Left ventricle myocardium inferior (tissue), 1 donor: ENCODE results near the gene TUT1. TPM values are rescaled to one million over a fixed set of nuclear protein-coding genes. Genes with fewer than 3 reads are reported as not detected.

Experiments
- DNase-seq: peaks from one replicate; pipeline ENCODE4 v3.0.0-alpha.2; 2020
- H3K27ac ChIP-seq: fragments of 200-600 bp; replicated peaks from 2 replicates; pipeline ENCODE4 v1.8.0; 2021
- H3K27me3 ChIP-seq: fragments of 200-600 bp; 2 replicates; pipeline ENCODE4 v1.8.0; 2021; ENCODE audit warnings: low read depth
- H3K36me3 ChIP-seq: fragments of 200-600 bp; 2 replicates; pipeline ENCODE4 v1.8.0; 2021
- H3K4me1 ChIP-seq: fragments of 200-600 bp; 2 replicates; pipeline ENCODE4 v1.8.0; 2021
- H3K4me3 ChIP-seq: fragments of 200-600 bp; 2 replicates; pipeline ENCODE4 v1.8.0; 2021; ENCODE audit warnings: mild to moderate bottlenecking, moderate library complexity
- H3K9me3 ChIP-seq: fragments of 200-600 bp; replicated peaks from 2 replicates; pipeline ENCODE4 v1.8.0; 2021
- CTCF ChIP-seq: fragments of 200-600 bp; IDR thresholded peaks from 2 replicates; pipeline ENCODE4 v1.8.0; 2021; ENCODE audit warnings: antibody characterized with exemption, mild to moderate bottlenecking, borderline replicate concordance
- intact Hi-C: fragments of 100-400 bp; cut with micrococcal nuclease; formaldehyde crosslinking; loops from one replicate; pipeline ENCODE4 v1.11.0; 2022
- total RNA-seq: library from RNA; stranded (reverse); fragmentation: NEBNext Ultra II Directional; extraction: Animal tissue kit (Norgen Biotek cat#: 25700); gene quantifications from one replicate; pipeline ENCODE4 v1.2.1, GENCODE V29; 2021
- donor health status: DM: no; HTN: yes; CAD: no; lungs with severe emphysema.

The TUT1 gene
- total RNA-seq, 1 donor from 2014 or later = 12.5 TPM

DNA sequence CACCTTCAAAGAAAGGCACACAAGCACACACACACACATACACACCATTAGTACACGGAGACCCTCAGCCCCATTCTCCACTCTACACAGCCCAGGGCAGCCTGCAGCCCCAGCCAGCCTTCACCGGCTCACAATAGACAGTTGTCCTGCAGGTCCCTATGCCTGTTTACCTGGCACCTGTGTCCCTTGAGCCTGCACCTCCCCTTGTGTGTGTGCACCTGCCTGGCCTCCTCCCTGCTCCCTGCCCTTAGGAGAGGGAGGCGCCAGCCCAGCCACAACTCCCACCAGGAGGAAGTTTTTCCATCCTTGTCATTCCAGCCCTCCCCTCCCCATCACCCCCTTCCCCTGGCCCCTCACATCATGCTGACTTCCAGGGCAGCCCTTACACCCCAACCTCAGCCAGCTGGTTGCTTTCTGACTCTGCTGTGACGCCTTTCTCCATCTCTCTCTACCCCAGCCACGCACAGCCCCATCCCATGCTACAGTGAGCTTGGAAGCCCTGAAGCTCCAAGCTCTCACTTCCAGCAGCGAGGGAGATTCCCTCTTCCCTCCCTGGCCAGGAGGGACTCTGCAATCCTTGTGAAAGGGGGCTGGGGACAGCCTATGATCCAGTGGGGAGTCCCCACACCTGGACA is 49.1 kb downstream of the TUT1 start:
- no peak for DNase-seq
- H3K4me1 ChIP-seq = peaks cover 98% of the 10 kb centered on the region
- H3K27me3 ChIP-seq = no peaks in the 10 kb centered on the region
- no peaks in the 10 kb centered on the region for H3K9me3 ChIP-seq
- peak overlapping the region; percentile 100 for H3K4me3 ChIP-seq
- no peak for TF ChIP-seq CTCF
- H3K36me3 ChIP-seq = no peaks in the 10 kb centered on the region
- peak overlapping the region; percentile 100 for H3K27ac ChIP-seq
- intact Hi-C loops = loop anchor here (5.0 to 10.0 kb wide), 3 partner anchors 35 to 147 kb away; no protein-coding TSS in a partner anchor

DNA sequence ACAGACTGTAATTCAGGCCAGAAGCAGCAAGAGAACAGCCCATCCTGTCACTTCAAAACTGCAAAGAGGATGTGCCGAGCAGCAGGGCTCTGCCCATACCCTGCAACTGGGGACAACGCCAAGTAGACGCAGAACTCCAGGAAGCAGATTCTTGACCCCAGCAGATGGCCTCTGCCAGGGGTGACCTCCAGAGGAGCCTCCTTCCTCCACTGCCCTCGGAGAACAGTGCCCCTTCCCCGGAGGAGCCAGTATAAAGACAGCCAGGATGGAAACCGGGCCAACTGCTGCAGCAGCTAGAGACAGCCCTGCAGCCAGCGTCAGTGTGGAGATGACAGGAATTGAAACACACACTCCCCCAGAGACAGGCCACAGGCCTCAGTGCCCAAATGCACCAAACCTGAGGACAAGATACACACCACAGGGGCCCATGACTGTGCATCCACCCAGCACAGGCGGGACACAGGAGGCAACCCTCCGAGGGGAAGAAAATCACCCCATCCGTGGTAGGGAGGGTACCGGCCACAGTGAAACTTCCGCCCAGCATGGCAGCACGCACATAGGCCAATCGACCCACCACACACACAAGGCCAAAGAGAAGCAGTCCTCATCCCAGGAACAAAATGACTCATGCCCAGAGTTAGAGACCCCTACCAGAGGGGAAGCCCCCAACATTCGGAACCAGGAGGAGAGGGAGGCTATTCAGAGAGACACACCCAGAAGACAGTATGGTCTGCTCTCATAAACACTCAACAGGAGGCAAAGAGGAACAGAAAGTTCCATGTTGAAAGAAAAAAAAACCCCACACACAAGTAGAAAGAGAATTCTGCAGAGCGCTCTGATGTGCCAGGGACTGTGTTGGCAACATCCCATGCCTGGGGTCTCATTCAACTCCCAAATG is 50.3 kb downstream of the TUT1 start:
- Histone ChIP-seq H3K4me1 (peaks cover 100% of the 10 kb centered on the region), H3K27me3 (no peaks in the 10 kb centered on the region), H3K36me3 (peaks cover 2% of the 10 kb centered on the region), H3K27ac (peak overlapping the region; percentile 100), H3K4me3 (peak overlapping the region; percentile 100), H3K9me3 (no peaks in the 10 kb centered on the region)
- TF ChIP-seq CTCF = no peak
- intact Hi-C loops = loop anchor here (5.0 to 10.0 kb wide), 3 partner anchors 34 to 146 kb away; no protein-coding TSS in a partner anchor
- DNase-seq = peak; percentile 50

DNA sequence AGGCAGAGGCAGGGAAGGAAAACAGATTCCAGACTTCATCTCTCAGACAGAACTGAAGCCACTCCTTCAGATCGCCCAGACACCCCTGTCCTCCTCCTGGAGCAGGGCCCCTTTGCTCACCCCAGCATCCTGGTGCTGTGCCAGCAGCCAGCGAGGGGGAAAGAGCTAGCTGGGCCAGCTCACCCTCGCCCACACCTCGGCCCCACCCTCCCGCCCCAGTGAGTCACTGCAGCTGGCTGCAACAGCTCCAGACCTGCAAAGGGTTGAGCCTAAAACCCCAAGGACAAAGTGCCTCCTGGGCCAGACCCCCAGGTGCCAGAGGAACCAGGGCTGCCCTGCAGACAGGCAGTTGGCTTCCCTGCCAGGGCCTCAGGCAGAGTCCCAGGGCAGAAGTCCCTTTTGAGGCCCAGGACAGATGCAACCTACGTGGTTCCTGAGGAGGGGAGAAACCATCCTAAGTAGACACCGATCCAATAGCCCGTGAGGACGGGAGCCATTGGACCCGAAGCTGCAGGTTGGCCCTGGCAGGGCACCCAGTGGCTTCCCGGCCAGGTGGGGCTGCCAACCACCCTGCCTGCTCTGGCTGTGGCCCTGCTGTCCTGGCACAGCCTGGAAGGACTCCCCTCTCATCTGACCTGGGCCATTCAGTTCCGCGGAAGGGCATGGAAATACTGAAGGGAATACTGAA is 51.9 kb downstream of the TUT1 start:
- H3K27me3 ChIP-seq = no peaks in the 10 kb centered on the region
- intact Hi-C loops = no loop called here
- H3K27ac ChIP-seq = peak overlapping the region; percentile 100
- peak; percentile 63 for DNase-seq
- no peaks in the 10 kb centered on the region for H3K9me3 ChIP-seq
- peaks cover 97% of the 10 kb centered on the region for H3K4me1 ChIP-seq
- H3K4me3 ChIP-seq = peak overlapping the region; percentile 100
- H3K36me3 ChIP-seq = peaks cover 19% of the 10 kb centered on the region
- no peak for TF ChIP-seq CTCF

DNA sequence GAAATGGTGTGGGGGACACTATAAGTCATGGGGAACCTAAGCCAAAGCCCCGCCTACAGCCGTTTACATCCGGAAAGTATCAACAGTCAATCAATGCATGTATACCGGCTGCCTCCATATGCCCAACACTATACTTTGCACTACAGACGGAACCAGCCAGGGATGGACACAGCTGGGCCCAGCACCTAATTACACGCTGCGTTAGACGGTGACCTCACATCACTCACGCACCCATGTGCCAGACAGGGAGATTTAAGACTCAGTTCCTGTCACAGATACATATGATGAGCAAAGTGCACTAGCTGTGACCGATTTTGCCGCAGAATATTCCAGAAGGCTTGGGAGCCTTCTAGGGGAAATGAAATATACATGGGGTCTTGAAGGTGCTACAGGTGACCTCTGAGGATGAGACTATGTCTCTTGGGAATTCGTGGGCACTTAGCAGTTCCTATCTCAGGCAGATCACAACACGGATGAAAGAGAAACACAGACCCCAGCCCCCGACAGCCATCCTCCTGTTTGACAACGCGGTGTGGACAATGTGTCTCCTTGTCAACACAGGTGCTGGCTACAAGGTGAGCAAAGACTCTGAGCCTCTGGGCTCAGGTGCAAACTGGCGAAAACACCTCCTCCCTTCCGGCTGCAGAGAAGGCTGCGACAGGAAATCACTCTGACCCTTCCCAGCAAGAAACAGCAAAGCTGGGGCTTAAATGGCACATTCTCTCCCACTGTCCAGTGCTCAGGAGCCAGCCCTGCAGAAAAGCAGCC is 52.7 kb downstream of the TUT1 start:
- no peaks in the 10 kb centered on the region for H3K9me3 ChIP-seq
- no peak for DNase-seq
- intact Hi-C loops = no loop called here
- no peak for TF ChIP-seq CTCF
- peaks cover 26% of the 10 kb centered on the region for H3K36me3 ChIP-seq
- peaks cover 90% of the 10 kb centered on the region for H3K4me1 ChIP-seq
- H3K27ac ChIP-seq = peak overlapping the region; percentile 100
- H3K4me3 ChIP-seq = peak overlapping the region; percentile 100
- H3K27me3 ChIP-seq = no peaks in the 10 kb centered on the region
